SK-N-MC (cell line): ENCODE results near the gene AK5.

ENCODE experiments used
- EZH2 ChIP-seq: fragments of 200-600 bp; sonication (generic); IDR thresholded peaks from one replicate; pipeline ENCODE4 v1.6.1; 2017; ENCODE audit warnings: antibody characterized with exemption
- FOXP2 ChIP-seq: optimal IDR thresholded peaks from 2 replicates; pipeline ENCODE3; 2011; ENCODE audit warnings: mild to moderate bottlenecking, moderate library complexity; ENCODE audit not compliant: insufficient read depth; ENCODE audit errors: extremely low read length, control extremely low read depth
- POLR2AphosphoS5 ChIP-seq: IDR thresholded peaks from 2 replicates; pipeline ENCODE4 v1.6.1; 2012; ENCODE audit warnings: mild to moderate bottlenecking, low read depth, low read length, borderline replicate concordance

- no peak for TF ChIP-seq POLR2AphosphoS5
- no peak for TF ChIP-seq EZH2
- no peak for TF ChIP-seq FOXP2
Observed at GRCh38 chr1:77279929-77280328, 1.9 kb upstream of the AK5 start.
